ENCODE measurements around the gene ANGPTL1. TPM values are rescaled to one million over a fixed set of nuclear protein-coding genes. Genes with fewer than 3 reads are reported as not detected.

Gene ANGPTL1, protein sequence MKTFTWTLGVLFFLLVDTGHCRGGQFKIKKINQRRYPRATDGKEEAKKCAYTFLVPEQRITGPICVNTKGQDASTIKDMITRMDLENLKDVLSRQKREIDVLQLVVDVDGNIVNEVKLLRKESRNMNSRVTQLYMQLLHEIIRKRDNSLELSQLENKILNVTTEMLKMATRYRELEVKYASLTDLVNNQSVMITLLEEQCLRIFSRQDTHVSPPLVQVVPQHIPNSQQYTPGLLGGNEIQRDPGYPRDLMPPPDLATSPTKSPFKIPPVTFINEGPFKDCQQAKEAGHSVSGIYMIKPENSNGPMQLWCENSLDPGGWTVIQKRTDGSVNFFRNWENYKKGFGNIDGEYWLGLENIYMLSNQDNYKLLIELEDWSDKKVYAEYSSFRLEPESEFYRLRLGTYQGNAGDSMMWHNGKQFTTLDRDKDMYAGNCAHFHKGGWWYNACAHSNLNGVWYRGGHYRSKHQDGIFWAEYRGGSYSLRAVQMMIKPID
- total RNA-seq, result 62.8 TPM

DNA sequence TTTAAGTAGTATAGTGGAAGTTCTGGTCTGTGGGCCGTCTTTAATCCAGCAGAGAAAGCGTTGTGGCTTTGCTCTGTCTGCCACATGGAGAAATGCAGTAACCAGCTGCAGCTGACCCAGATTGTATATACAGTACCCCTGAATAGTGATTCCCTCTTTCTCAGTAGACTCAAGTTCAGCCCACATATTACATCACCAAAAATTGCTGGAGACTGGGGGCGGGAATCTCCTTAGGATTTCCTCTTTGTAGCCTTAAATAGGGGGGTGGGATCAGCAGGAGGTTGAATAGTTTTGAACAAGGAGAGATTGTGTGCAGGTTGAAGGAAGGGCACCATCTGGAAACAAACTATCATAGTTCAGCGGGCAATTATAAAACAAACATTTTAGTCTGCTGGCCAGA lies at the start of gene ANGPTL1:
Gene ANGPTL1 (minus strand): TSS at position 134 of the 400 bp plus-strand sequence. CDS start 5,301 bp downstream, outside the sequence.

Other genes with a start within 250 kb of the ANGPTL1 start
- gene RALGPS2, start 145.8 kb downstream of the ANGPTL1 start, total RNA-seq, result 140 TPM
- 38.6 TPM for gene FAM20B, start 154.8 kb upstream of the ANGPTL1 start, total RNA-seq
- 34.6 TPM for gene TOR3A, start 211.0 kb upstream of the ANGPTL1 start, total RNA-seq